ENCODE measurements around the gene MUSK. TPM values are rescaled to one million over a fixed set of nuclear protein-coding genes. Genes with fewer than 3 reads are reported as not detected.

Gene MUSK
- total and polyA plus RNA-seq, 4 experiments from 2014 or later: not detected

GRCh38 chr9:110842986-110843385 lies 174.4 kb downstream of the MUSK start:
- Histone ChIP-seq H3K9me3 (ENCODE audit: control insufficient read depth in 1 of 2, low read length in 2 of 2) (no peaks in the 10 kb centered on the region), H3K4me3 (ENCODE audit: low read length in 2 of 2) (no peak overlapping the region), H3K36me3 (ENCODE audit: insufficient read depth, low read length) (no peaks in the 10 kb centered on the region), H3K4me1 (ENCODE audit: insufficient read depth, low read length) (no peaks in the 10 kb centered on the region), H3K27me3 (ENCODE audit: insufficient read depth, low read length) (no peaks in the 10 kb centered on the region), H3K27ac (ENCODE audit: low read depth, low read length) (no peak overlapping the region)
- Mint-ChIP-seq H3K9me3 (peaks cover 0 to 9% (median 5%) of the 10 kb centered on the region in 8 donors), H3K27me3 (no peaks in the 10 kb centered on the region), H3K4me3 (no peak overlapping the region), H3K4me1 (no peaks in the 10 kb centered on the region), H3K36me3 (no peaks in the 10 kb centered on the region), H3K27ac (no peak overlapping the region)
- no peak for DNase-seq
- CTCF ChIA-PET (ENCODE audit: partially characterized antibody): no interaction called here
- intact Hi-C loops (cut with micrococcal nuclease): no loop called here
- POLR2A ChIA-PET (ENCODE audit: partially characterized antibody): no interaction called here

DNA sequence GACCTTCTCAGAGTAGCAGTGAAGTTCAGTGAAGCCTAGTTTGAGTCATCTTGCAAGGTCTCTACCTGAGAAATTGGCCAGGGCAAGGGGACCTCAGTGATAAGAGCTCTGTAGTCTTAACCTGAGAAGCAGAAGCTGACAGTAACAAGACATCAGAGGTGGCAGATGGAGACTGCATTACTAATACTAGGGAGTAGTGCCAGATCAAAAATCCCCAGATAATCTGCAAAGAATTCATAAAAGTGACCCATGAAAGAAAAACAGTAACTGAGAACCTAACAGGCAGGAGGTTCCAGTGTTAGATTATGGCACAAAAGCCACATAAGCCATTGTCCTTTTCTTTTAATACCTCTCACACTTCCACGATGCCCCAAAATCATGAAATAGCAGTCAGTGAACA lies 175.5 kb downstream of the MUSK start:
- Mint-ChIP-seq H3K9me3 (peaks cover 0 to 9% (median 5%) of the 10 kb centered on the region in 8 donors), H3K36me3 (no peaks in the 10 kb centered on the region), H3K27me3 (no peaks in the 10 kb centered on the region), H3K27ac (no peak overlapping the region), H3K4me3 (no peak overlapping the region), H3K4me1 (no peaks in the 10 kb centered on the region)
- POLR2A ChIA-PET (ENCODE audit: partially characterized antibody): no interaction called here
- Histone ChIP-seq H3K27me3 (ENCODE audit: insufficient read depth, low read length) (no peaks in the 10 kb centered on the region), H3K27ac (ENCODE audit: low read depth, low read length) (no peak overlapping the region), H3K4me1 (ENCODE audit: insufficient read depth, low read length) (no peaks in the 10 kb centered on the region), H3K9me3 (ENCODE audit: control insufficient read depth in 1 of 2, low read length in 2 of 2) (no peaks in the 10 kb centered on the region), H3K4me3 (ENCODE audit: low read length in 2 of 2) (no peak overlapping the region), H3K36me3 (ENCODE audit: insufficient read depth, low read length) (no peaks in the 10 kb centered on the region)
- CTCF ChIA-PET (ENCODE audit: partially characterized antibody): no interaction called here
- no peak for DNase-seq
- intact Hi-C loops (cut with micrococcal nuclease): no loop called here

GRCh38 chr9:110846215-110846614 lies 177.6 kb downstream of the MUSK start:
- DNase-seq: no peak
- no peaks in the 10 kb centered on the region for H3K36me3 Mint-ChIP-seq
- H3K27me3 Mint-ChIP-seq: no peaks in the 10 kb centered on the region
- ChIA-PET CTCF (ENCODE audit: partially characterized antibody) (no interaction called here), POLR2A (ENCODE audit: partially characterized antibody) (no interaction called here)
- intact Hi-C loops (cut with micrococcal nuclease): no loop called here
- Histone ChIP-seq H3K27me3 (ENCODE audit: insufficient read depth, low read length) (no peaks in the 10 kb centered on the region), H3K9me3 (ENCODE audit: control insufficient read depth in 1 of 2, low read length in 2 of 2) (no peaks in the 10 kb centered on the region), H3K4me3 (ENCODE audit: low read length in 2 of 2) (no peak overlapping the region), H3K4me1 (ENCODE audit: insufficient read depth, low read length) (no peaks in the 10 kb centered on the region), H3K36me3 (ENCODE audit: insufficient read depth, low read length) (no peaks in the 10 kb centered on the region), H3K27ac (ENCODE audit: low read depth, low read length) (no peak overlapping the region)
- H3K4me3 Mint-ChIP-seq: no peak overlapping the region
- no peak overlapping the region for H3K27ac Mint-ChIP-seq
- no peaks in the 10 kb centered on the region for H3K4me1 Mint-ChIP-seq
- H3K9me3 Mint-ChIP-seq: peaks cover 0 to 12% (median under 1%) of the 10 kb centered on the region in 8 donors

DNA sequence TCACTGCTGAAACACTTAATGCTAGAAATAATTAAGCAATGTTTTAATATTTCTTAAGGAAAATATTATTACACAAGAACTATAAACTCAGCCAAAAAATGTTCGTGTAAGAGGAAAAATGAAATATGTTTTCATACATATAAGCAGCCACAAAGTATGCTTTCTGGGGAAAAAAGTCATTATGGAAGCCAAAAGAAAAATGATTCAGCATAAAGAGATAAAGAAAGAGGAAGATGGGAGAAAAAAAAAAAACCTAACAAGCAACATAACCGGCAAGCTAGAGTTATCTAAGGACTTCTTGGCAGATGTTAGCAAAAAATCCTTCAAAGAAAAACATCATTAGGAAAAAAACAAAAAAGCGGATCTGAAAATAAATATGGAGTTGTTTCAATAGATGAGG lies 179.1 kb downstream of the MUSK start:
- peaks cover 0 to 12% (median under 1%) of the 10 kb centered on the region in 8 donors for H3K9me3 Mint-ChIP-seq
- ChIA-PET CTCF (ENCODE audit: partially characterized antibody) (no interaction called here), POLR2A (ENCODE audit: partially characterized antibody) (no interaction called here)
- H3K36me3 ChIP-seq (ENCODE audit: insufficient read depth, low read length): no peaks in the 10 kb centered on the region
- H3K9me3 ChIP-seq (ENCODE audit: control insufficient read depth in 1 of 2, low read length in 2 of 2): no peaks in the 10 kb centered on the region
- H3K4me1 ChIP-seq (ENCODE audit: insufficient read depth, low read length): no peaks in the 10 kb centered on the region
- no peaks in the 10 kb centered on the region for H3K27me3 Mint-ChIP-seq
- no peaks in the 10 kb centered on the region for H3K27me3 ChIP-seq (ENCODE audit: insufficient read depth, low read length)
- DNase-seq: no peak
- H3K4me1 Mint-ChIP-seq: no peaks in the 10 kb centered on the region
- H3K27ac ChIP-seq (ENCODE audit: low read depth, low read length): no peak overlapping the region
- H3K36me3 Mint-ChIP-seq: no peaks in the 10 kb centered on the region
- H3K4me3 Mint-ChIP-seq: no peak overlapping the region
- H3K27ac Mint-ChIP-seq: no peak overlapping the region
- no peak overlapping the region for H3K4me3 ChIP-seq (ENCODE audit: low read length in 2 of 2)
- intact Hi-C loops (cut with micrococcal nuclease): no loop called here

DNA sequence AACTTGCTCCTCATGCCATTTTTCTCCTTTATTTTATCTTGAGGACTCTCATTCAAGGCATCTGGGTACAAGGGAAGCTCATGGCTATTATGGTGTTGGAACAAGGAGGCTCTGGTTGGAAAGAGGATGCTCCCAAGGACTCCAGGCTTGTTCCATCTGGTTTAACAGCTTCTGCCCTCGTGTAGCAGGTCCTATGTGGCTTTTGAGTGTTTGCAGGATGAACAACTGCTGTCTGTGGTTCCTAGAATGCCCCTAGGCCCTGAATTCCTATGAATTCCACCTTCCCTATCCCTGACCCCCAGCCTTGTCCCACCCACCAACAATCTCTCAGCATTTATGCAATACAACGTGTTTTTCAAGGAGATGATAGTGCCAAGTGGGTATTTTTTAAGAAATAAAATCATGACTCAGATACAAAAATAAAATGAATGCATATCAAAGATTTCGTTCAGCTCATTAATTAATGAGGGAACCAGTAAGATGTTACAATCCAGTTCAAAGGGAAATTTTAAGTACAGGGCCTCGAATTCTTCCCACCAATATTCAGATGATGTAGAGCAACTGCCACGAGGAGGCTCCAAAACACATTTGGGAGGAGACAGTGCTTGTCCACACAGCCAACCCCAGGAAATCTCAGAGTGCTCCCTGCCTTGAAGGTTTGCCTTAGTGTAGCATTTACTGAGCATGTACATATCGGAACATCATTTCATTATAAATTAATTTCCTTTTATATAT lies 182.0 kb downstream of the MUSK start:
- Histone ChIP-seq H3K9me3 (ENCODE audit: control insufficient read depth in 1 of 2, low read length in 2 of 2) (no peaks in the 10 kb centered on the region), H3K4me3 (ENCODE audit: low read length in 2 of 2) (no peak overlapping the region), H3K27me3 (ENCODE audit: insufficient read depth, low read length) (no peaks in the 10 kb centered on the region), H3K27ac (ENCODE audit: low read depth, low read length) (no peak overlapping the region), H3K36me3 (ENCODE audit: insufficient read depth, low read length) (no peaks in the 10 kb centered on the region), H3K4me1 (ENCODE audit: insufficient read depth, low read length) (no peaks in the 10 kb centered on the region)
- Mint-ChIP-seq H3K36me3 (no peaks in the 10 kb centered on the region), H3K9me3 (peaks cover 2 to 14% (median 5%) of the 10 kb centered on the region in 8 donors), H3K4me3 (no peak overlapping the region), H3K4me1 (no peaks in the 10 kb centered on the region), H3K27ac (no peak overlapping the region), H3K27me3 (no peaks in the 10 kb centered on the region)
- intact Hi-C loops (cut with micrococcal nuclease): no loop called here
- DNase-seq: no peak
- POLR2A ChIA-PET (ENCODE audit: partially characterized antibody): no interaction called here
- CTCF ChIA-PET (ENCODE audit: partially characterized antibody): no interaction called here

Other genes with a start within 250 kb of the MUSK start
- not detected for gene SVEP1, start 89.0 kb upstream of the MUSK start, total RNA-seq
- gene SVEP1, start 89.0 kb upstream of the MUSK start, polyA plus RNA-seq: not detected

Data from CD4-positive, alpha-beta memory T cell (primary cell).